GM21360 (cell line): ENCODE measurements around the gene KIAA0408.
A peak's percentile ranks its signal among the peaks of the same experiment; 100 is the strongest.

Source experiments
- ATAC-seq: cut with Tn5 transposase; IDR thresholded peaks from one replicate; pipeline ENCODE4 v1.9.1; 2021; ENCODE audit warnings: mild to moderate bottlenecking, moderate library complexity; ENCODE audit not compliant: unreplicated experiment

KIAA0408 gene

DNA sequence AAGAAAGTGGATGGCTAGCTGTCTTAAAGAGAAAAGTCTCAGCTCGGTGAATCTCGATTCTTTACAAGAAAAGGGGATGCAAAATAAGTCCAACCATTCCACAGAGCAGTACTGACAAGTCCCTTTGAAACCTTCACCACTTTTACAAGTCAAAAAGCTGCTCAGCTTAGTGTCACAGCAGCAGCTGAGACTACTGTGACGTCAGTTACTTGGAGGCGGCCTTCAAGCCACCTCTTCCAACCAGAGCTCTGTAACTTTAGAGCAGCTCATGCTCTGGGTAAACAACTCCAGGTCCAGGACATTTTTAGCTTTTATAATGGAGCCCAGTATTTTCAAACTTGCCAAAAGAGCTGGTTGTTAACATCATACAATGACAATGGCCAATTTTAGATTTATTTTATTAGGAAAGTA lies at the start of gene KIAA0408:
TSS of gene KIAA0408 (minus strand) at position 159 of the 411 bp plus-strand sequence. CDS start 5,408 bp downstream, outside the sequence.
- no peak for ATAC-seq

GRCh38 chr6:127506894-127507293 lies 47.7 kb upstream of the KIAA0408 start:
- no peak for ATAC-seq

- ATAC-seq: no peak
Measured at GRCh38 chr6:127503022-127503421, 43.8 kb upstream of the KIAA0408 start.

GRCh38 chr6:127497410-127497809 lies 38.2 kb upstream of the KIAA0408 start:
- ATAC-seq: no peak

GRCh38 chr6:127496471-127496870 lies 37.3 kb upstream of the KIAA0408 start:
- ATAC-seq: no peak

- ATAC-seq: no peak
Measured at GRCh38 chr6:127494240-127494767, 35.1 kb upstream of the KIAA0408 start.

- no peak for ATAC-seq
Measured at GRCh38 chr6:127489248-127489647, 30.1 kb upstream of the KIAA0408 start.

DNA sequence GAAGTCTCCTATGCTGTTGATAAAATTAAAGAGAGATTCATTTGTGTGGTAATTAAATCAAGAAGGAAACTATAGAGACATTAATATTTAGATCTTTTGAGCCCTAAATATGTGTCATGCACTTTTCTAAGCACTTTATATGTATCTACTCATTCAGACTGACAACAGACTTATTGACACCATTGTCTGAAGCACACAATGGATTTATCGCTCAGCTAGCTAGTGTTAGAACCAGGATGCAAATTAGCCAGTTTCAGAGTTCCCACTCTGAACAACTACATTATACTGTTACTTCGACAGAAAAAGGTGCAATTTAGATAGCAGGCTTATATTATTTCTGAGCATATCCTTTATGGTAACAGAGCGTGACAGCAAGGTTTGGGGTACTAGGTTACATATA lies 27.7 kb upstream of the KIAA0408 start:
- no peak for ATAC-seq

- ATAC-seq: peak; percentile 99
Measured at GRCh38 chr6:127484212-127484863, 25.1 kb upstream of the KIAA0408 start.

- peak; percentile 22 for ATAC-seq
Measured at GRCh38 chr6:127483399-127484055, 24.3 kb upstream of the KIAA0408 start.

- ATAC-seq: no peak
Measured at GRCh38 chr6:127482325-127482724, 23.1 kb upstream of the KIAA0408 start.

DNA sequence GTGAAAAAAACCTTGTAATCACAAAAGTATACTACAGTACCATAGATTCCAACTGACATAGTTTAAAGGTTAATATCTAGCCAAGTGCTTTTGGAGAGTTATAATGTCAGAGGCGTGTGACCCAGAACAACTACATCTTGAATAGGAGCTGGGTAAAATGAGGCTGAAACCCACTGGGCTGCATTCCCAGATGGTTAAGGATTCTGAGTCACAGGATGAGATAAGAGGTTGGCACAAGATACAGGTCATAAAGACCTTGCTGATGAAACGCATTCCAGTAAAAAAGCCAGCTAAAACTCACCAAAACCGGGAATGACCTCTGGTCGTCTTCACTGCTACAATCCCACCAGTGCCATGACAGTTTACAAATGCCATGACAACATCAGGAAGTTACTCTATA lies 22.4 kb upstream of the KIAA0408 start:
- no peak for ATAC-seq

DNA sequence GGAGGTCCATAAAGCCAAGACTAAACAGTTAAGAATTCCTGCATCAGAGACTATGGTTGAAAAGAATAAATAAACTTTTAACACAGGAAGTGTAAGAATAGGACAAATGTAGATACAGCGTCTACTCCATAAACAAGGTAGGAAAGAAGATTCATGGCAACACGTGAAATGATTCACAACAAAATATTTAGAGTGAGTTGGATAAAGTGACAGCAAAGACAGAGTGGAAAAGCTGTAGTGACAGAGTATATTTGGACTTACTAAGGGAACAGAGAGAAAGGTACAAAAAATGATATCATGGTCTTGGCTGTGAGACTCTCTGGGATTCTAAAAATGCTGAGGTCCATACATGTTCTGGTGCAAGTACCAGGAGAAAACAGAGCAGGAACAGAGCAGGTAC lies 21.9 kb upstream of the KIAA0408 start:
- no peak for ATAC-seq

DNA sequence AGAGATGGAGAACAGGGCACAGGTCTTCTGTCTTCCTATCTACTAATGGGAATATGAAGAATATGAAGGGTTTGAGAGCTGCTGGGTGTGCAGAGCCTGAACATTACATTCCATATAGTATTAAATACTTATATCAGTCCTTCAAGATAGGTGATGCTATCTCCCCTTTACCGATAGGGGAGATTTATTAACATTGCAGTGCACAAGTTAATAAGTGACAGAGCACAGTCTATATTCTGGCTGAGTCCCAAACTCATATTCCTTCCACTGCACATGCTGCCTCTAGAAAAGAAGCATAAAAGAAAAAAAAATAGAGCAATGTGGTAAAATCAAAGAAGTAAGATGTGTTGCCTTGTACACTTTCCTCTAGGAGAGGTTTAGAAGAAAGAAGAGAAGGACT lies 18.5 kb upstream of the KIAA0408 start:
- ATAC-seq: no peak

DNA sequence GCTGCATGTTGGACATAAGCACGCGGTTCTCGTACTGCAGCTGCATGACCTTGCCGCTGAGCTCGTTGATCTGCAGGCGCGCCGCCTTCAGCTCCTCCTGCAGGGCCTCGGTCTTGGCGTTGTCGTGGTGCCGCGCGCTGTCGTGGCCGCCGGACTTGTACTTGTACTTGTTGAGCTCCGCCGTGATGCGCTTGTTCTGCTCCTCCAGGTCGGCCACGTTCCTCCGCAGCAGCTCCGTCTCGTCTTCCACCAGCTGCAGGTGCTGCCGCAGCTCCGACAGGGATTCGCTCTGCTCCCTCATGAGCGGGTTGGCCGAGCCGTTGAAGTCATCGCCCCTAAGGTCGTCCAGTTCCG lies 16.6 kb upstream of the KIAA0408 start:
- no peak for ATAC-seq

DNA sequence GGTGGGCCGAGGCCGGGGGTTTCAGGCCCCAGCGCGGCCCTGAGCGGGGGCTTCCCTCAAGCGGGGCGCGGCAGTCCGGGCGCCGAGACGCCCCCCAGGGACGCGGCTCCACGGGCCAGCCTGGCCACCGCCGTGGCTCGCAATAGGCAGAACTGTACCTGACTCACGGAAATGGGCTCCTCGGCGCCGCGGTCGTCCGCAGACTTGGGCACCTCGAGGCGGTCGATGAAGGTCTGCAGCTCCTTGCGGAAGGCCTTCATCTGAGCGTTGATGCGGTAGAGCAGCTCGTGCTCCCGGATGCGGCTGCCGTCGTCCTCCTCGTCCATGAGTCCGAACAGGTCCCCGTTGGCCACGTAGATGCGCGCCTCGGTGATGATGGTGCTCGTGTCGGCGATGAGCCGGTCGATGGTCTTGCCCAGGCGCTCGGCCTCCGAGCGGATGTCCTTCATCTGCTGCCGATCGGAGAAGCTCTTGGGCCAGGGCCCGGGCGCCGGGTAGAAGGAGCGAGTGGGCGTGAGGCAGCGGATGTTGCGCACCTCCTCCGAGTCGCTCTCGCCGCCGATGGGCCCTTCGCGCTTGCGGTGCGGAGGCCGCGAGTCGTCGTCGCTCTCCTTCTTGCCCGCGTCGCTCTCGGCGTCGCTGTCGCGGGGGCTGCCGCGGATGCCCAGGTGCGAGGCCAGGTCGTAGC lies 16.1 kb upstream of the KIAA0408 start:
- ATAC-seq: no peak

DNA sequence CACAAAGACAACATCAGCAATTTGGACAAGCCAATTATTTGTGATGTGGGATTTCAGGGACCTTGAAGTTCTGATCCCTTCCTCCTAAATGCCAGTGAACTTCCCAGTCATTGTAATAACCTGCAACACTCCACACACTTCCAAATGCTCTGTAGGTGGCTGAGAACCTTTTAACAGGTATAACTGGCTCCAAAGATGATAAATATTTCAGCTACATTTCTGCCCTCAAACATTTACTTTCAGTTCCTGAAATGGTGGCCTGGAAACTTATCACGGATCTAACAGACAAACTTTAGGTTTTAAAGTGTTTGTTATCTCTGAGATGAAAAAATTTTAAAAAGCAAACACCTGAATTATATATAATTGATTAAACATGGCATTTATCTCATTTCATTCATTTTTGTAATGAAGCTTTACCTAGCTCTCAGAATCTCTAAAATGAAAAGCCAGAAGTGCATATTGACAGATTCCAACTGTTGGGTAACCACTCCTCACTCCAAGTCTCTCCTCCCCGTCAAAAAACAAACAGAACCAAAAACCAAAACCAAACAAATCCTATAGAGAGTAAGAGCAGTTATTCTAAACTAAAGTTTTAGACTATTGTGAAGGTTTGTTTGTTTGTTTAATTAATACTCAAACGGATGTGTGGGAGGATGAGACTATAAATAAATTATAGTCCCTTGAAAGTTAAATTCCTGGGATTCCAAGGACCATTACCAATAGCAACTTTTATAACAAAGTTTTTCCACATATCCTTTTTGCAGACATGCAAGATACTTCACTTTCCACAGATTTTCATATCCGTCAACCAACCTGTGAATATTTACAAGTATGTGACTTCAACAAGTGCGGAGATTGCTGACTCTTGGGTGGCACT lies 12.4 kb upstream of the KIAA0408 start:
- no peak for ATAC-seq

DNA sequence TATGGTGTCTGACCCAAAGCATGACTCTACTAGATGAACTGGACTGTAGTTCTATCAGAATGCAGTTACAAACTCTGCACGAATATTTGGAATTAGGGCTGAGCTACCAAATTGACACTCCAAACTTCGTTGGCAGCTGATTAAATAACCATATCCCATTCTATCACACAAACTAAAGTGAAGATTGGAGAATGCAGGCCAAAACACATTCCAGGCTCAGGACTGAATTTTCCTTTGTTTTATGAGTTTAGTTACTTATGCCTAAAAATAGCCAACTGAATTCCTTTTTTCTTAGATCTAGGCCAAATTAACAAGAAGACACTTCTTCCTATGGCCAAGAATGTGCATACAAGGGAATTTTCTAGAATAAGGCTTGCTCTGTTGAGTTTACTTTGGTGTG lies 9.7 kb upstream of the KIAA0408 start:
- ATAC-seq: no peak

DNA sequence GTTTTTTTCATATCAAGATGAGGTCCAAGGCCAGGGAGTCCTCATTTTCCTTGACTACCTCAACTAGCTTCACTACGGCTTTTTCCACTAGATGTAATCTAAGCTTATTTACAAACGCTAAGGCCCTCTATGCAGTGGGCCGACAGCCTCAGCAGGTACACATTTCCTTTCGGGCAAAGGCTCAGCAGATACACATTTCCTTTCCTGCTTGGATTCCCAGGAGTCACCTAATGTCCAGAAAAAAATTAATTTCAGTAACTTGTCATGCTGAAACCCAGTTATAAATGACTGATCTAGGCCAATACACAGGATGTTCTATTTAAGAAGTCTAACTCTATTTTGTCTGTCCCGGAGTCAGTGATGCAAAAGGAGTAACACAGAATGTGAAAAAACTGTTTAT lies 7.2 kb upstream of the KIAA0408 start:
- no peak for ATAC-seq

DNA sequence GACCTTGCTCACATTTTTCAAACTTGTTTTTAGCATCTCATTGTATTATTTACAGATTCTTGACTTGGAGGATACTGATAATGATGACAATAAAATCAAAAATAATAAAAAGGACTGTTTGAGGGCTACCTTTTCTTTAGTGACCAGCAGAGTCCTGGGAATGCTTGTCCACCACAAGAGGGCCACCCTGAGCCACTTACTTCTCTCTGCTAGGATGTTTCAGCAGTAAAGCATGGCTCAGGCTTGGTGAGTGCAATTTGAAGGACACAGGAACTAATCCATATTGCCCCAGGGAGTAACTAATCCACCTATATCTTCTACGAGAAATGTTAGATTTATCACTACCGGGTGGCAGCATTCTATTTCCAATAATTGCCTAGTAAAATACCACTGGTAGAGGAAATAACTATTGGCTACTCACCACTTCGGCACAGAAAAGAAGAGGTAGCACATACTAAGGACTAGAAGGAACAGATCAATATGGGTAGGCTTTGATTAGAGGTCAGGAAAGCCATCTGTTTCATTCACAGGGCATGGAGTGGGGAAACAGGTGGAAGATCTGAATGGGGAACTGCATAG lies 5.8 kb upstream of the KIAA0408 start:
- peak; percentile 89 for ATAC-seq
